ENCODE measurements around the gene SYDE1.
A peak's percentile ranks its signal among the peaks of the same experiment; 100 is the strongest.

SYDE1 gene

DNA sequence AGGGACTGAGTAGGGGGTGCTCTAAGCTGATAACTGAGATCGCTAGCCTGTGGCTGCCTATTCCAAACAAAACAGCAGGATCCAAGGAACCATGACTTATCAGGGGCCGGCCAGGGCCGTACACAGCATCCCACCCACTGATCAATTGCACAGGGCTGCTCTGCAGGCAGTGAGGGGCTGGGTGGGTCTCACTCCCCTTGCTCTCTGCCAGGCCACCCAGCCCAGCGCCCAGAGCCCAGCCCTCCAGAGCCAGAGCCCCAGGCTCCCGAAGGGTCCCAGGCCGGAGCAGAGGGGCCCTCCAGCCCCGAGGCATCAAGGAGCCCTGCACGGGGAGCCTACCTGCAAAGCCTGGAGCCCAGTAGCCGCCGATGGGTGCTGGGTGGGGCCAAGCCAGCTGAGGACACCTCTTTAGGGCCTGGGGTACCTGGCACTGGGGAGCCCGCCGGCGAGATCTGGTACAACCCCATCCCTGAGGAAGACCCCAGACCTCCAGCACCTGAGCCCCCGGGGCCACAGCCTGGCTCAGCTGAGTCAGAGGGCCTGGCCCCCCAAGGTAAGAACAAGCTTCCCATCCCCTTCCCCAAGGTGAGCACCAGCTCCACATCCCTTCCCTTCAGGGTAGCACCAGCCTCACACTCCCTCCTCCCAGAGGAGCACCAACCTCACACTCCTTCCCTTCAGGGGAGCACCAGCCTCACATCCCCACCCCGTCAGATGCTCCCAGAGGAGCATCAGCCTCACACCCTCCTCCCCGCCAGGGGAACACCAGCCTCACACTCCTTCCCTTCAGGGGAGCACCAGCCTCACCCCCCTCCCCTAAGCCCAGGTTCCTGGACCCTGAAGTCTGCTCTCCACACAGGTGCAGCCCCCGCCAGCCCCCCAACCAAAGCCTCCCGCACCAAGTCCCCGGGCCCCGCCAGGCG is 1.9 kb downstream of the SYDE1 start:
- DNase-seq: no peak

DNA sequence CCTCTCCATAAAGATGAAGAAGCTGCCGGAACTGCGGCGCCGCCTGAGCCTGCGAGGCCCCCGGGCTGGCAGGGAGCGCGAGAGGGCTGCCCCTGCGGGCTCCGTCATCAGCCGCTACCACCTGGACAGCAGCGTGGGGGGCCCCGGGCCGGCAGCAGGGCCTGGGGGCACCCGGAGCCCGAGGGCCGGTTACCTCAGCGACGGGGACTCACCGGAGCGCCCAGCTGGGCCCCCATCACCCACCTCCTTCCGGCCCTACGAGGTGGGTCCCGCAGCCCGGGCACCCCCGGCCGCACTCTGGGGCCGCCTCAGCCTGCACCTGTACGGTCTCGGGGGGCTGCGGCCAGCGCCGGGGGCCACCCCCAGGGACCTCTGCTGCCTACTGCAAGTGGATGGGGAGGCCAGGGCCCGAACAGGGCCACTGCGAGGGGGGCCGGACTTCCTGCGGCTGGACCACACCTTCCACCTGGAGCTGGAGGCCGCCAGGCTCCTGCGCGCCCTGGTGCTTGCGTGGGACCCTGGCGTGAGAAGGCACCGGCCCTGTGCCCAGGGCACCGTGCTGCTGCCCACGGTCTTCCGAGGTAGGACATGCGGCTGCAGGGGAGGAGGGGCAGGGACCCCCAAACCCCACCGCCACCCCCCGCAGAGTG is 2.7 kb downstream of the SYDE1 start:
- no peak for DNase-seq

DNA sequence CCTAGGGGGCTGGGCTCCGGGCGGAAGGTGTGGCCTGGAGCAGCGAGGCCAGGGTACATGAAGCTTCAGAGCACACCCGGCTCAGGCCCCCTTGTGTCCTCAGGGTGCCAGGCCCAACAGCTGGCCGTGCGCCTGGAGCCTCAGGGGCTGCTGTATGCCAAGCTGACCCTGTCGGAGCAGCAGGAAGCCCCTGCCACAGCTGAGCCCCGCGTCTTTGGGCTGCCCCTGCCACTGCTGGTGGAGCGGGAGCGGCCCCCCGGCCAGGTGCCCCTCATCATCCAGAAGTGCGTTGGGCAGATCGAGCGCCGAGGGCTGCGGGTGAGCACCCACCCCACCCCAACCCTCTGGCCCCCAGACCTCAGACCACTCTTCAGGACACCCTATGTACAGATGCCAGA is 3.2 kb downstream of the SYDE1 start:
- no peak for DNase-seq

DNA sequence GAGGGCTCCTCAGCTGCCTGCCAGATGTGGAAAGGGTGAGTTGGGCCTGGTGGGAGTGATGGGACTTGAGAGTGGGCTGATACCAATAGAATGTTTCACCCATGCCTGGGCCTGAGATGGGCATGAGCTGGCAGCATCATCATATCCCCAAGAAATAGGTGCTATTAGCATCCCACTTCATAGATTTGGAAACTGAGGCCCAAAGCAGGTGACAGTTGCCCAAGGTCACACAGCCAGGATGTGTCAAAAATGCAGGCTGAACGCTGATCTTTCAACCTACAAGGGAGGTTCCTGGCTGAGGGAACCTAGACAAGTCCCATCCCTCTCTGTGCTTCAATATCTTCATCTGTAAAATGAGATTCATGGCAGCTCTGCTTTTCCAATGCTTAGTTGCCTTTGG is 4.6 kb downstream of the SYDE1 start:
- DNase-seq: no peak

DNA sequence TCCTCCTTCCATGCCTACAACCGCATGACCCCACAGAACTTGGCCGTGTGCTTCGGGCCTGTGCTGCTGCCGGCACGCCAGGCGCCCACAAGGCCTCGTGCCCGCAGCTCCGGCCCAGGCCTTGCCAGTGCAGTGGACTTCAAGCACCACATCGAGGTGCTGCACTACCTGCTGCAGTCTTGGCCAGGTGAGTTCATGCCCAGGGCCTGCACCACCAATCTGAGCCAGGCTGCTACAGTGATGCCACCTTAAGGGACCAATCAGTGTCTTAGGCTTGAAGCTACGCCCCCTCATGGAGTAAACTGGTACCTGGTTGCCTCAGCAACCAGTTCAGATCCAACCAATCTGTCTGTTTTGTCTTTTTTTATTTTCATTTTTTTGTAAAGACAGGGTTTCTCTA is 5.2 kb downstream of the SYDE1 start:
- DNase-seq: no peak

DNA sequence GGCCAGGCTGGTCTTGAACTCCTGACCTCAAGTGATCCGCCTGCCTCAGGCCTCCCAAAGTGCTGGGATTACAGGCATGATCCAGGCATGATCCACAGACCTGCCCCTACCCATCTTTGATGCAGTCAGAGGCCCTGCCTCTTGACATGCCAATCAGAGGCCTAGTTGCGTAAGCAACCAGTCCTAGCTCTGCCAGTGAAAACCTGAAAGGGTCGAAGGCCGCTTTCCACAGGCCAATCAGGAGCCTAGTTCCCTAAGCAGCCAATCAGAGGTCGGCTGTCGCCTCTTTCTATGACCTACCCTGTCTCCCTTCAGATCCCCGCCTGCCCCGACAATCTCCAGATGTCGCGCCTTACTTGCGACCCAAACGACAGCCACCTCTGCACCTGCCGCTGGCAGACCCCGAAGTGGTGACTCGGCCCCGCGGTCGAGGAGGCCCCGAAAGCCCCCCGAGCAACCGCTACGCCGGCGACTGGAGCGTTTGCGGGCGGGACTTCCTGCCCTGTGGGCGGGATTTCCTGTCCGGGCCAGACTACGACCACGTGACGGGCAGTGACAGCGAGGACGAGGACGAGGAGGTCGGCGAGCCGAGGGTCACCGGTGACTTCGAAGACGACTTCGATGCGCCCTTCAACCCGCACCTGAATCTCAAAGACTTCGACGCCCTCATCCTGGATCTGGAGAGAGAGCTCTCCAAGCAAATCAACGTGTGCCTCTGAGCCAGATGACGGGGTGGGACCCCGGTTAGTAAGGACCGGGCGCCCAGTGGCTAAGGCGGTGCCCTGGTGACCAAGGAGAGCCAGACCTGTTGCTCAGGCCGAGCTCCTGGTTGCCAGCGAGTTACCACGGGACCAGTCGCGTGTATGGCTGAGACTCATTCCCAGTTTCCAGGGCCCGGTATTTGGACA is 6.3 kb downstream of the SYDE1 start:
- no peak for DNase-seq

DNA sequence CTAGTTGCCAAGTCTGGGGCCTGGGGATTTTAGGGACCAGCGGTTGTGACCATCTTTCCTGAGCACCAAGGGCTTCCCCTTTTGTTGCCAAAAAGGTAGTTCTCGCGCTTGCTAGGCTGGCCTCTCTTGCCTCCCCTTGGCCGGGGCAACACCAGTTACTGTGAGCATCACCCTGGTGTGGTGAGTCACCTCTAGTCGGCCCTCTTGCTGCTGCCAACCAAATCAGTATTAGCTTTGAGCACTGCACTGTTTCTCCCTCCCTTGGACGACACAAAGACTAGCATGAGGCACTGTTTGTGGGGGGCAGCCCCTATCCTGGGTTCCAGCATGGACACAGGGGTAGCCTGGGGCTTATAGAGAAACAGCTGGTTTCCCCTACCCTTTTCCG is 6.9 kb downstream of the SYDE1 start:
- DNase-seq: no peak

DNA sequence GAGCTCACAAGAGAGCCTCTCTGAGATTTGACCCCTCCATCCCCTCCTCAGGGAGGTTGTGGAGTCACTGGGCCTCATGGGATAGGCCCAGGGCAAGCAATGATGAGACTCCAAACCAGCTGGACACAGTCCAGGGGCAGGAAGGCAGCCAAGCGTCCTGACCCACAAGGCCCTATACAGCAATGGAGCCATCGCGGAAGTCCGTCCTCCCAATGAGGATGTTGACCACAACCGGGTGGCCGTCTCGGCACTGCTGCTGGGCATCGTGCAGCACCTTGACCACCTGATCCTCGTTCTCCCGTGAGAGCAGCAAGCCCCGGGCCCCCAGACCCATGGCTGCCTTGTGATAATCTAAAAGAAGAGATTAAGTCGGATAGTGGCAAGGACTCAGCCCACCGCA is 7.9 kb downstream of the SYDE1 start:
- no peak for DNase-seq

DNA sequence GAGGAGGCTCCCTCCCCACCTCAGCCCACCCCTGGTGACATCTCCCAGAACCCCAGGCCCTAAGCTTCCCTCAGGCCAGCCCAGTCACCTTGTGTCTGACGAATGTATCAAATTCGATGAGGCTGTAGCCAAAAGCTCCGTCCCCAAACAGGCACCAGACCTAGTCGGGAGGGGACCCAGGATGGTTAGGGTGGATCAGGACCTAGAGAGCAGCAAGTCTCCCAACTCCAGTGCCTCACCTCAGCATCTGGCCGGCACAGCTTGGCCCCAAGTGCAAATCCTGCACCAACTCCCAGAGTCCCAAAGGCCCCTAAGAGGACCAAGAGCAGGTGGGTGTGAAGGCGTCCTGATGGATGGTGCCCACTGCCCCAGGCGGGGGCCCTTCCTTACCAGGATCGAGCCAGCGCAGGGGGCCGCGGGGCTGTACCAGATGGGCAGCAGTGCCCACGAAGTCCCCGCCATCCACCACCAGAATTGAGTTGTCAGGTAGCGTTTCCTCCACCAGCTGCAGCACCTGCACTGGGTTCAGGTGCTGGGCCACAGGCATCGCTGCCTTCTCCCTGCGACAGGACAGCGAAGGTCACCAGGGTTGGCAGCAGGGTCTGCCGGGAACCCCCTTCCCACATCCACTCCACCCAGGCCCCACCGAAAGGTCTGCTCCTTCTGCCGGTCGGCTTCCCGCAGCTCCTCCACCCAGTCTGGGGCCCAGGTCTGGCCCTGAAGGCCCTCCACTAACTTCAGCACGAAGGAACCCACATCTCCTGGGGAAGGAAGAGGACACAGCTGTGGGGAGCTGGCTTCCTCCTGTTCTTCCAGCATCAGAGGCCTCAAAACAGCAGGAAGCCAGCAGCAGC is 8.8 kb downstream of the SYDE1 start:
- no peak for DNase-seq

DNA sequence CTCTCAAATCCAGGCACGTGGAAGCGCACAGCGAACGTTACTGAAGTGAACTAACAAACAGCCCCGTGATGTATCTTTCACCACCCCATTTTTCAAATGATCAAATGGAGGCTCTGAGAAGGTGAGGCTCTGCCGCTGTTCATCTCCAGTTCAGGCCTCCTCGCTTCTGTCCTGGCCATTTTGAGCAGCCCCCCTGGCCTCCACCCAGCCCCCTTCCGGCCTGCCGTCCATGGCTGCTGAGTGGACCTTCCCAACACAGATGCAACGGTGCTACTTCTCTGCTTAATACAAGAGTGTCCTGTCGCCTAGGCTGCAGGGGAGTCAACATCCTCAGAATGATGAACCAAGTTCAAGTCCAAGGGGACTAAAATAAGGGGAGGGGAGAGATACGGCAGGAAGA is 9.7 kb downstream of the SYDE1 start:
- DNase-seq: no peak

DNA sequence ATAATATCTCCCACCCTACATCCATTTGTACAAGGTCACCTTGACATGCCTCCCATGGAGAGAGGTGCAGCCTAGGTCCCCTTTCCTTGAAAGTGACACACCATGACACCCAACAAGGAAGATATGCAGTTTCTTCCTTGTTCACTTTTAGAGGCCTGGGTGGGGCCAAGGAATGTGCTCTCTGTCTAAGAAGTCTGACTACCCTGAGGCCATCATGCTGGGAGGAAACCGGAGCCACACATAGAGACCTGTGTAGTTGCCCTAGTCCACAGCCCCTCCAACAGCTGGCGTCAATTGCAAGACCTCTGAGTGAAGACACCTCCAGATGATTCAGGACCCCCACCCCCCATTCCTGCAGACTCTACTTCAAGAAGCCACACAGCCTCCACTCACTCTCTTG is 11.0 kb downstream of the SYDE1 start:
- DNase-seq: no peak

DNA sequence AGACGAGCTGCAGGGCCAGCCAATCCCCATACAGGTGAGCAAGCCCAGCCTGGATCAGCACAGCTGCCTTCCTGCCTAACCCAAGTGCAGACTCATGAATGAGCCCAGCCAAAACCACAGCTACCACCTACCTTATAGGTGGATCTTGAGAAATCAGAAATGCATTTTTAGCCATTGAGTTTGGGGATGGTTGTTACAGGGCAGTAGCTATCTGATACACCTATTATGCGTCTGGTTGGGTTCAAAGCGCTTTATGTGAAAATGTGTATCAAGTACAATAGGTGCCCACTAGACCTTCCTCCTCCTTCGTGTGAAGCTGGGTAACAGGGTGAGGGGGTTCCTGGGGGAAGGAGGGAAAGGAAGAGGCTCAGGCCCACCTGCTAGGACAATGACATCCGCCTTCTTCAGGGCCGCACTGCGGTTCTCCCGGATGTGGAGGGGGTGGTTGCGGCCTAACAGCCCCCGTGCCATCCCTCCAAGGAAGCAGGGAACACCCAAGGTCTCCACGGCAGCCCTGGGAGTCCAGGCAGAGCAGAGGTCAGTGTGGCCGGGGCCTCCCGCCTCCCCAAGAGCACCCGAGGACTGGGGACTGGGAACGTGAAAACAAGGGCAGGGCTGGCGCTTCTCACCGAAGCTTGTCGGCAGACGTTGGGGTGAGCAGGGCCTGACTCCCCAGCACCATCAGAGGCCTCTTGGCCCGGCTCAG is 11.7 kb downstream of the SYDE1 start:
- no peak for DNase-seq

DNA sequence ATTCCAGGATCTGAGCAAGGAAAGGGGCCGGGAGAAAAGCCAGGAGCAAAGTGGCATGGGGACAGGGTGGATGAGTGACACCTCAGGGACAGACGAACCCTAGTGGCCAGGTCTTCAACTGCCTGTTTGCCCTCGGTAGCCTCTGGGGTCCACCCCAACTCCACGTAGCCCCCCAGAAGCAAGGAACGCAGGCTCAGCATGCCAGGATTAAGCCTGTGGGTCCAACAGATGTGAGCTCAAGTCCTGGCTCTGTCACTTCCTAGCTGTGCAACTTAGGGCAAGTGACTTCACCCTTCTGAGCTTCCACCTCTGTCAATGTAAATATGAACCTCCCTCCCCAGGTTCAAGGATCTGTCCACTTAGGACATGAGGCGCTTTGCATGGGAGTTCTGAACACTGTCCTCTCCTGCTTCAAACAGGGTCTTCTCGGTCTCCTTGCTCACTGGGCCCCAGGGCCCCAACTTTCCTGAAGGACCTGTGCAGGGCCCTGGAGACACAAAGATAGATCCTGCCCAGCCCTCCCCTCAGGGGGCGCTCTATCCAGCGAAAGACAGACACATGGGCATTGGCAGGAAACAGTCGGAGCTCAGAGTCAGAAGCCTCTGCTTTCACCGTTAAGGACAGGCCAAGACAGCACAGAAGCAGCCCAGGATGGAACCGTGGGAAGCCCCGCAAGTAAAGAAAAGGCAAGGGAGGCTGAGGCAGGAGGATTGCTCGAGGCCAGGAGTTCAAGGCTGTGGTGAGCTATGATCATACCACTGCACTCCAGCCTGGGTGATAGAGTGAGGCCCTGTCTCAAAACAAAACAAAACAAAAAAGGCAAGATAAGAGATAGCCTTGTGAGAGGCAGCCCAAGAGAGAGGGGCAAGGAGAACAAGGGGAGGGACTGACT is 13.2 kb downstream of the SYDE1 start:
- no peak for DNase-seq

DNA sequence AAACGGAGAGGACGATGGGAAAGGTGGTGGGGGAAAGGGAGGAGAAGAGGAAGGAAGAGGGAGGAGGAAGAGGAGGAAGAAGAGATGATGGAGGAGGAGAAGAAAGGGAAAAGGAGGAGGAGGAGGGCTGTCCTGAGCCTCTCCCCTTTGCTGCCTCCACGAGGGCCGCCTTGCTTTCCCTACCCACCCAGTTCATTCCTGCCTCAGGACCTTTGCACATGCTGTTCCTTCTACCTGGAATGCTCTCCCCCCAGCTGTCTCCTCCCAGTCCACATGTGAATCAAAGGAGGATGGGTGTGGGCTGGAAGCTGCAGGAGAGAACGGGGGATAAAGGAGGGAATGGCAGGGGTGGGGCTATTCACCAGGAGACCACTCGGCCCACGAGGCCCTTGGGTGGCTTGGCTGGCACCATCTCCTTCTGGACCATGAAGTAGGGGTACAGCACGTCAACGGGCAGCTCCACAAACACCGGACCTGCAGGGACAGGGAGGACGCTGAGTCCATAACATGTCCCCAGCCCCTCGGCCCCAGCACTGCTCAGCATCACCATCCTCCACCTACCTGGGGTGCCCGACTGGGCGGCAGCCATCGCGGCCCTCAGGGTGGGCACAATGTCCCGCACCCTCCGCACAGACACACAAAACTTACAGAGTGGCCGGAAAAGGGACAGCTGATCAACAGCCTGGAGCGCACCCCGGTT is 15.3 kb downstream of the SYDE1 start:
- no peak for DNase-seq

DNA sequence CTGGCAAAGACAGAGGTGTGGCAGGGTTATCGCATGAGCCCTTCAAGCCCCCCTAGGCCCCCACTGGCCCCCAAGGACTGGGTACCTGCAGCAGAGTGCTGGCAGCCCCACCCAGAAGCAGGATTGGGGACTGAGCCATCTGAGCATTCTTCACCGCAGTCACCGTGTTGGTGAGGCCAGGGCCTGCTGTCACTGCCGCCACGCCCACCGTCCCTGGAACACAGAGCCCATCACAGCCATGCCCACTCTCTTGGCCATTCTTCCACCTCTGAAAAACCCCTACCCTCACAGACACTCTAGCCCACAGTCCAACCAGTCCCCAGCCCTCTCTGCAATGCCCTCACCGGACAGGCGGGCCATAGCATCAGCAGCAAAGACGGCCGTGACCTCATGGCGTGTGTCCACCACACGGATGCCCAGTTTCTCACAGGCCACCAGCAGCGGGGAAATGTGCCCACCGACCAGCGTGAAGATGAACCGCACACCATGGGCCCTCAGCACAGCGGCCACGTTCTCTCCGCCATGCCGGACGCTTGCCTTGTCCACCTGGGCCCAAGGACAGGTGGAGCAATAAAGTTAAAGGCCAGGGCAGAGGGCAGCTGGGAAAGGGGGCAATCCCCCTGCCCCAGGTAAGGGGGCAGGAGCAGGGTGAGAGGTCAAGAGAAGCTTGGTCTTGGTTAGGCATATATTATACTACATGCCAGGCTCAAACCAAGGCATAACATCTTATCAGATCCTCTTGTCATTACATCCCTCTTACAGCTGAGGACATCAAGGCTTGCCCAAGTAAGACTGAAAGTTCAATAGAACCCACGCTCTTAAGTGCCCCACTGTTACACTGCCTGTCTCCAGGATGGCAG is 16.1 kb downstream of the SYDE1 start:
- DNase-seq: no peak

DNA sequence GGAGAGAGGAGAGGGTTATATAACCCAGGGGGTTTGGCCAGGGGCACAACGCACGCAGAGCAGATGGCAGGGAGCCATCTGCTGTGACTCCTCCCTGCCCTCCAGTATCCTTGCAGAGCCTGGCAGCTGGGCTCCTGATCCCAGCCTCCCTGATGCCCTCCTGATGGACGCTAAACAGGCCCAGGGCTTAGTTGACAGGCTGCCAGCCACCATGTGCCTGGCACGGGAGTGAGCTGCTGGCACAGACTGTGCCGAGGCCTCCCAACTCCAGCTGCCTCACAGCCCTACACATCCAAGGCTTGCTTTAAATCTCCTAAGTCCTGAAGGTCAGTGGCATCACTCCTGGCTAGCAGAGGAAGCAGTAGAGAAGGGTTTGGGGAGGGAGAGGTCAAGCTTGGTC is 16.7 kb downstream of the SYDE1 start:
- DNase-seq: peak; percentile 87

DNA sequence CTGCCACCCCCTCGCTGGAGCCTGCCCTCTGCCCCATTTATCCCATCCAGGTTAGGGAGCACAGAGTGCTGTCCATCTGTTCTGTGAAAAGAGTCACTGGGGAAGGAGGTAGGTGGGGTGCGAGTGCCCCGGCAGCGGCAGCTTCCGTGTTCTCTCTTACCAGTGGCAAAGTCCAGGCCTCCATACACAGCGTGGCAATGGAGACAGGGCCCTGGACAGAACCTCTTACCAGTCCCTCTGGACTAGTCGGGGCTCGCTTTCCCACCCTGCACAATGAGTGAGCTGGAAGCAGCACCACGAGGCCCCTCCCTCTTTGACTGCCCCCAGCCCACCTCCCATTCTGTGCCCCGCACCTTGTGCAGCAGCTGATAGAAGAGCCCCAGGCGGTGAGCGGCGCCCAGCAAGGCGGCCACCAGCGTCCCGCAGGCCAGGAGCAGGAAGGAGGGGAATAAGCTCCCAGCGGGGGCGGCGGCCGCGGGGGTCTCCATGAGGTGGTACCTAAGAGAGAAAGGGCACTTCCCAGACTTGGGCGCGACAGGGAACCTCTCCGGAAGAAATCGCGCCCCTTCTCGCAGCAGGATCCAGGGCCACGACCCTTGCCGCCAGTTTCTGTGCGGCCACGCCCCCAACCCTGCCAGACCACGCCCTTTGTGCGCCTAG is 17.5 kb downstream of the SYDE1 start:
- no peak for DNase-seq

DNA sequence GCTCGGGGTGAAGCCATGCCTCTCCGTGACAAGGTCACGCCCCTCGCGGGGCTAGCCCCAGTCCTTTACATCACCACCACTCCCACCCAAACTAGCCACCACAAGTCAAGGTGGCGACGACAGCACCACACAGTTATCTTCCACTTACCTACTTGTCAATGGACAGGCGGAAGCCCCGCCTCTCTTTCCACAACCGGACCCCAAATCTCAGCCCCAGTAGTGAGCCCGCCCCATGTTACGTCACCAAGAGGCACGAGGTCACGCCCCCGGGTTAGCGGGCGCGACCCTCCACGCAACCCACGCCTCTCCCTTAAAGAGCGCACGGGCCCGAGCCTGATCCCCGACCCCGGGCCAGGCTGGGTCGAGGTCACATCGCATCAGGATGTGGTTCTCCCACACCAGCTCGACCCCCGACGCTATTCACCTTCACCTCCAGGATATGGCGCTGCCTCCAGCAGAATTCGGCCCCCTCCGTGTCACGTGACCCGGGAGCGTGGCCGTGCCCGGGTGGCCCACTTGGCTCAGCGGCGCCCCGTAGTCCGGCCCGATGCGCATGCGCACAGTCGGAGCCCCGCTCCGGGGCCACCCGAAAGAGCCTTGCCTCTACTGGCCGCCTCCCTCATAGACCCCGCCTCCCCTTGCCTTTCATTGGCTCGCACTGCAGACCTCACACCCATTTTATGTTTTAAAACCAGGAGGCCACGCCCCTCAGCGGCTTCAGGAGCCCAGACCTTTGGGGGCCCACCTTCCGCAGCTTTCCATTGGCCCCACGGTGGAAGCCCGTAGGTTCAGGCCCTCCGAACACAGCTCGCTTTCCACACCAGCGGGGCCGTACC is 18.2 kb downstream of the SYDE1 start:
- peak; percentile 97 for DNase-seq

Data from NCI-H1694 (cell line).